ENCODE results near the gene PHLDB1. TPM values are rescaled to one million over a fixed set of nuclear protein-coding genes. Genes with fewer than 3 reads are reported as not detected.
"Not testable (repeated sequence)": the region's sequence is repeated elsewhere in the genome, so short reads cannot be mapped to it uniquely, and the experiment has no call there.

Gene PHLDB1
- total RNA-seq, 1 experiment from 2014 or later: 37.1 TPM

- no TSS peak for BruUV-seq (replicated peaks)
- Mint-ChIP-seq H3K27me3 (ENCODE audit: unreplicated experiment) (peaks cover 37% of the 10 kb centered on the region), H3K4me3 (ENCODE audit: low read depth, unreplicated experiment) (peak overlapping the region; percentile 78), H3K4me1 (ENCODE audit: low read depth, unreplicated experiment) (peaks cover 35% of the 10 kb centered on the region), H3K9me3 (ENCODE audit: low read depth, unreplicated experiment) (no peaks in the 10 kb centered on the region), H3K27ac (ENCODE audit: unreplicated experiment) (peak overlapping the region; percentile 65), H3K36me3 (ENCODE audit: insufficient read depth, unreplicated experiment) (peaks cover 17% of the 10 kb centered on the region)
- intact Hi-C loops (cut with micrococcal nuclease; ENCODE audit: unreplicated experiment): loop anchor here (5.0 kb wide), 1 partner anchor 49 kb away; no protein-coding TSS in a partner anchor
- no peak for TF ChIP-seq CTCF (IDR thresholded peaks at IDR 0.05; ENCODE audit: unreplicated experiment)
- DNase-seq: peak; percentile 28
- CTCF ChIA-PET: interaction anchor here (0.5 to 1.4 kb wide), 9 partner anchors 10 to 732 kb away, joined by 3 to 11 read pairs (median 3); partner anchors contain the start of gene C1QTNF5
These were observed 1.2 kb downstream of the PHLDB1 start for GRCh38 chr11:118608360-118609227.

GRCh38 chr11:118609380-118610224 lies 2.2 kb downstream of the PHLDB1 start:
- CTCF ChIA-PET: interaction anchor here (0.7 to 1.4 kb wide), 4 partner anchors 11 to 23 kb away, joined by 3 to 5 read pairs (median 3); no protein-coding TSS in a partner anchor
- Mint-ChIP-seq H3K9me3 (ENCODE audit: low read depth, unreplicated experiment) (no peaks in the 10 kb centered on the region), H3K4me3 (ENCODE audit: low read depth, unreplicated experiment) (peak overlapping the region; percentile 78), H3K27ac (ENCODE audit: unreplicated experiment) (peak overlapping the region; percentile 65), H3K27me3 (ENCODE audit: unreplicated experiment) (peaks cover 37% of the 10 kb centered on the region), H3K4me1 (ENCODE audit: low read depth, unreplicated experiment) (peaks cover 35% of the 10 kb centered on the region), H3K36me3 (ENCODE audit: insufficient read depth, unreplicated experiment) (peaks cover 17% of the 10 kb centered on the region)
- intact Hi-C loops (cut with micrococcal nuclease; ENCODE audit: unreplicated experiment): loop anchor here (5.0 kb wide), 1 partner anchor 48 kb away; no protein-coding TSS in a partner anchor
- no peak for DNase-seq
- no TSS peak for BruUV-seq (replicated peaks)
- no peak for TF ChIP-seq CTCF (IDR thresholded peaks at IDR 0.05; ENCODE audit: unreplicated experiment)

GRCh38 chr11:118610225-118610772 lies 2.9 kb downstream of the PHLDB1 start:
- DNase-seq: no peak
- peaks cover 37% of the 10 kb centered on the region for H3K27me3 Mint-ChIP-seq (ENCODE audit: unreplicated experiment)
- no peak for TF ChIP-seq CTCF (IDR thresholded peaks at IDR 0.05; ENCODE audit: unreplicated experiment)
- no TSS peak for BruUV-seq (replicated peaks)
- H3K27ac Mint-ChIP-seq (ENCODE audit: unreplicated experiment): no peak overlapping the region
- no peak overlapping the region for H3K4me3 Mint-ChIP-seq (ENCODE audit: low read depth, unreplicated experiment)
- intact Hi-C loops (cut with micrococcal nuclease; ENCODE audit: unreplicated experiment): no loop called here
- H3K9me3 Mint-ChIP-seq (ENCODE audit: low read depth, unreplicated experiment): no peaks in the 10 kb centered on the region
- H3K36me3 Mint-ChIP-seq (ENCODE audit: insufficient read depth, unreplicated experiment): peaks cover 17% of the 10 kb centered on the region
- CTCF ChIA-PET: no interaction called here
- peaks cover 40% of the 10 kb centered on the region for H3K4me1 Mint-ChIP-seq (ENCODE audit: low read depth, unreplicated experiment)

- TF ChIP-seq CTCF (IDR thresholded peaks at IDR 0.05; ENCODE audit: unreplicated experiment): peak; percentile 72
- BruUV-seq (replicated peaks): no TSS peak
- H3K36me3 Mint-ChIP-seq (ENCODE audit: insufficient read depth, unreplicated experiment): peaks cover 17% of the 10 kb centered on the region
- no peaks in the 10 kb centered on the region for H3K9me3 Mint-ChIP-seq (ENCODE audit: low read depth, unreplicated experiment)
- CTCF ChIA-PET: interaction anchor here (1.4 kb wide), 1 partner anchor 10 kb away, joined by 4 read pairs; no protein-coding TSS in a partner anchor
- H3K4me3 Mint-ChIP-seq (ENCODE audit: low read depth, unreplicated experiment): no peak overlapping the region
- H3K27ac Mint-ChIP-seq (ENCODE audit: unreplicated experiment): no peak overlapping the region
- H3K4me1 Mint-ChIP-seq (ENCODE audit: low read depth, unreplicated experiment): peaks cover 46% of the 10 kb centered on the region
- peaks cover 37% of the 10 kb centered on the region for H3K27me3 Mint-ChIP-seq (ENCODE audit: unreplicated experiment)
- peak; percentile 83 for DNase-seq
- intact Hi-C loops (cut with micrococcal nuclease; ENCODE audit: unreplicated experiment): no loop called here
These were observed 3.5 kb downstream of the PHLDB1 start for GRCh38 chr11:118610773-118611432.

GRCh38 chr11:118611433-118611795 lies 4.0 kb downstream of the PHLDB1 start:
- H3K36me3 Mint-ChIP-seq (ENCODE audit: insufficient read depth, unreplicated experiment): peaks cover 17% of the 10 kb centered on the region
- H3K9me3 Mint-ChIP-seq (ENCODE audit: low read depth, unreplicated experiment); H3K27ac Mint-ChIP-seq (ENCODE audit: unreplicated experiment); H3K4me3 Mint-ChIP-seq (ENCODE audit: low read depth, unreplicated experiment); BruUV-seq (replicated peaks); DNase-seq; intact Hi-C loops (cut with micrococcal nuclease; ENCODE audit: unreplicated experiment): not testable (repeated sequence)
- peaks cover 42% of the 10 kb centered on the region for H3K4me1 Mint-ChIP-seq (ENCODE audit: low read depth, unreplicated experiment)
- H3K27me3 Mint-ChIP-seq (ENCODE audit: unreplicated experiment): peaks cover 37% of the 10 kb centered on the region
- CTCF ChIA-PET: interaction anchor here (1.4 kb wide), 1 partner anchor 9 kb away, joined by 4 read pairs; no protein-coding TSS in a partner anchor
